Activated T-helper 1 cell treated with Interleukin-2 at 50 U/mL for 16 hours (primary cell): ENCODE data around the gene PCDH19.
"Not testable (repeated sequence)": the region's sequence is repeated elsewhere in the genome, so short reads cannot be mapped to it uniquely, and the experiment has no call there.

Experiments used
- DNase-seq: peaks from one replicate; pipeline ENCODE4 v3.0.0-alpha.2; 2020; ENCODE audit warnings: low read depth

PCDH19 gene

GRCh38 chrX:100409610-100410590 lies at the start of gene PCDH19:
TSS of gene PCDH19 (minus strand) at chrX:100410273. CDS start at chrX:100408597, 1,676 bp downstream.
- DNase-seq: no peak

- no peak for DNase-seq
Observed at GRCh38 chrX:100449696-100450608, 39.9 kb upstream of the PCDH19 start.

- no peak for DNase-seq
Observed at GRCh38 chrX:100447655-100448397, 37.8 kb upstream of the PCDH19 start.

GRCh38 chrX:100445593-100445992 lies 35.5 kb upstream of the PCDH19 start:
- no peak for DNase-seq

GRCh38 chrX:100441321-100441720 lies 31.2 kb upstream of the PCDH19 start:
- DNase-seq: not testable (repeated sequence)

- DNase-seq: no peak
Observed at GRCh38 chrX:100440006-100440405, 29.9 kb upstream of the PCDH19 start.

GRCh38 chrX:100435726-100436125 lies 25.7 kb upstream of the PCDH19 start:
- DNase-seq: no peak

GRCh38 chrX:100424012-100424411 lies 13.9 kb upstream of the PCDH19 start:
- DNase-seq: no peak

GRCh38 chrX:100418556-100418955 lies 8.5 kb upstream of the PCDH19 start:
- DNase-seq: no peak

GRCh38 chrX:100417681-100418080 lies 7.6 kb upstream of the PCDH19 start:
- no peak for DNase-seq

GRCh38 chrX:100413229-100413628 lies 3.2 kb upstream of the PCDH19 start:
- no peak for DNase-seq

GRCh38 chrX:100411802-100412715 lies 2.0 kb upstream of the PCDH19 start:
- no peak for DNase-seq

GRCh38 chrX:100410901-100411801 lies 1.1 kb upstream of the PCDH19 start:
- DNase-seq: no peak

GRCh38 chrX:100408713-100409609 lies 1.1 kb downstream of the PCDH19 start:
- DNase-seq: no peak

- no peak for DNase-seq
Observed at GRCh38 chrX:100407784-100408712, 2.0 kb downstream of the PCDH19 start.

GRCh38 chrX:100407147-100407783 lies 2.8 kb downstream of the PCDH19 start:
- DNase-seq: no peak

- DNase-seq: no peak
Observed at GRCh38 chrX:100405424-100405823, 4.6 kb downstream of the PCDH19 start.
